PFSK-1 (cell line): ENCODE measurements around the gene ELMO1.

Source experiments
- FOXP2 ChIP-seq: optimal IDR thresholded peaks from 2 replicates; pipeline ENCODE3; 2011; ENCODE audit warnings: borderline replicate concordance, control low read depth, inconsistent platforms; ENCODE audit not compliant: insufficient read depth; ENCODE audit errors: extremely low read length, extremely low read depth
- POLR2AphosphoS5 ChIP-seq: IDR thresholded peaks from 2 replicates; pipeline ENCODE4 v1.6.1; 2012; ENCODE audit warnings: low read depth, mild to moderate bottlenecking, control low read depth, low read length, moderate library complexity
- SIN3A ChIP-seq: IDR thresholded peaks from 2 replicates; pipeline ENCODE4 v1.6.1; 2012; ENCODE audit warnings: mild to moderate bottlenecking, low read length, moderate library complexity, borderline replicate concordance; ENCODE audit not compliant: insufficient read depth
- TAF1 ChIP-seq: IDR thresholded peaks from 2 replicates; pipeline ENCODE4 v1.6.1; 2012; ENCODE audit warnings: low read length, control low read depth, borderline replicate concordance; ENCODE audit not compliant: insufficient read depth
- TF ChIP-seq, protein P1 (sequence below), 2 experiments: IDR thresholded peaks; 2 replicates each; pipeline versions ENCODE4 v1.6.1 to v1.8.0; 2011 to 2012; ENCODE audit warnings: low read depth in 2 of 2, low read length in 2 of 2, control low read depth in 1 of 2, inconsistent platforms in 1 of 2, mild to moderate bottlenecking in 1 of 2, moderate library complexity in 1 of 2; ENCODE audit not compliant: insufficient read depth in 1 of 2

ELMO1 gene

DNA sequence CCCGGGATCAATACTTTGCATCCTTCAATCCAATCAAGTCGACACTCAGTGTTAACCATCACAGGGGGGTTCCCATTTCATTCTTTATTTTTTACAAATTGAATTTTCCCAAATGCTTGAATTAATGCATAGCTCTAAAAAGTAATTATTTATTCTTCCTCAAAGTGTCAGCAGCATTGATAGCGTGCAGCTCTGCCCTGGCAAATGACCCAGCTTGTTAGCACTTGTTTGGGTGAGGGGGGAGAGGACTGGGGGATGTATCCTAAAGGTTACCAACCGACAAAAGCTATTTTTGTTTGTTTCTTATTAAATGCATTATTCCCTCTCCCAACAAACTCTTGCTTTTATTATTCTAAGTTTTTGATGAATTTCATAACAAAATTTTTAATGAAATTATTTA lies 27.0 kb upstream of the ELMO1 start:
- TF ChIP-seq POLR2AphosphoS5 (no peak), FOXP2 (no peak)

DNA sequence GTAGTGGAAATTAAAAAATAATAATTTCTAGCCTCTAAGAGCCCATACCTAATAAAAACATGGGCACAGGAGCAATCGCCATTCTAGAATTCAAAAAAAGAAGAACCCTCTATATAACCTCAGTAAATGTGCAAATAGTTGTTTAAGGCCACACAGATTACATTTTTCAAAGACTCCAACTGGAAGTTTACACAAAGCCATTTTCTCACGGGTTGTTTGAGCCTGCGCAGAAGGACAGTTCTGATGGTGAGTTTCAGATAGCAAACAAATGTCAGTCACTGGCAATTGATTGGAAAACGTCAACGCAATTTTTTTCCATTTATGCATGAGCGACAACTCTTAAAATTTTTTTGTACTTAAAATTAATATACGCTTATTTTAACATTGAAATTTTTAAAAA lies 23.0 kb upstream of the ELMO1 start:
- TF ChIP-seq SIN3A (no peak), POLR2AphosphoS5 (no peak), FOXP2 (no peak), TAF1 (no peak)
- TF ChIP-seq, protein P1, sequence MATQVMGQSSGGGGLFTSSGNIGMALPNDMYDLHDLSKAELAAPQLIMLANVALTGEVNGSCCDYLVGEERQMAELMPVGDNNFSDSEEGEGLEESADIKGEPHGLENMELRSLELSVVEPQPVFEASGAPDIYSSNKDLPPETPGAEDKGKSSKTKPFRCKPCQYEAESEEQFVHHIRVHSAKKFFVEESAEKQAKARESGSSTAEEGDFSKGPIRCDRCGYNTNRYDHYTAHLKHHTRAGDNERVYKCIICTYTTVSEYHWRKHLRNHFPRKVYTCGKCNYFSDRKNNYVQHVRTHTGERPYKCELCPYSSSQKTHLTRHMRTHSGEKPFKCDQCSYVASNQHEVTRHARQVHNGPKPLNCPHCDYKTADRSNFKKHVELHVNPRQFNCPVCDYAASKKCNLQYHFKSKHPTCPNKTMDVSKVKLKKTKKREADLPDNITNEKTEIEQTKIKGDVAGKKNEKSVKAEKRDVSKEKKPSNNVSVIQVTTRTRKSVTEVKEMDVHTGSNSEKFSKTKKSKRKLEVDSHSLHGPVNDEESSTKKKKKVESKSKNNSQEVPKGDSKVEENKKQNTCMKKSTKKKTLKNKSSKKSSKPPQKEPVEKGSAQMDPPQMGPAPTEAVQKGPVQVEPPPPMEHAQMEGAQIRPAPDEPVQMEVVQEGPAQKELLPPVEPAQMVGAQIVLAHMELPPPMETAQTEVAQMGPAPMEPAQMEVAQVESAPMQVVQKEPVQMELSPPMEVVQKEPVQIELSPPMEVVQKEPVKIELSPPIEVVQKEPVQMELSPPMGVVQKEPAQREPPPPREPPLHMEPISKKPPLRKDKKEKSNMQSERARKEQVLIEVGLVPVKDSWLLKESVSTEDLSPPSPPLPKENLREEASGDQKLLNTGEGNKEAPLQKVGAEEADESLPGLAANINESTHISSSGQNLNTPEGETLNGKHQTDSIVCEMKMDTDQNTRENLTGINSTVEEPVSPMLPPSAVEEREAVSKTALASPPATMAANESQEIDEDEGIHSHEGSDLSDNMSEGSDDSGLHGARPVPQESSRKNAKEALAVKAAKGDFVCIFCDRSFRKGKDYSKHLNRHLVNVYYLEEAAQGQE (IDR thresholded peaks at IDR 0.05; ENCODE audit: insufficient read depth in 1 of 2, low read depth in 2 of 2, low read length in 2 of 2) = no peak

DNA sequence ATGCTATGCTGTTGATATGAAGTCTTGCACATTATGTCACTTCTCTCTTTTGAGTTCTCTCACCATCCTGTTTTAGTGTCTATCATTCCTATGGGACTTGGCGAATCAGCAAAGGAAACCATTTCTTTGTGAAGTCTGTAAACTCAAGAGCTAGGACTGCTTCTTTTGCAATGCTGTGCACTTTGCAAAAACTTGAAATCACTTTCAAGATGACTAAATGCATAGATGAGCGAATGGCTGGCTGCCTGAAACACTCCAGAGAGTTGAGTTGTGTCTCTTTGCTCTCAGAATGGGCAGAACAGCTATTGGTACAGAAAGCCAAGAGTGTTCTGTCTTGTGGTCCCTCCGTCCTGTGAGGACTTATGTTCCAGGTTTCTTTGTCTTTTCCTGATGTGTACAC lies 18.3 kb upstream of the ELMO1 start:
- TF ChIP-seq, protein P1 (IDR thresholded peaks at IDR 0.05; ENCODE audit: insufficient read depth in 1 of 2, low read depth in 2 of 2, low read length in 2 of 2) = no peak
- no peak for TF ChIP-seq TAF1
- no peak for TF ChIP-seq FOXP2
- TF ChIP-seq POLR2AphosphoS5 = no peak
- no peak for TF ChIP-seq SIN3A

DNA sequence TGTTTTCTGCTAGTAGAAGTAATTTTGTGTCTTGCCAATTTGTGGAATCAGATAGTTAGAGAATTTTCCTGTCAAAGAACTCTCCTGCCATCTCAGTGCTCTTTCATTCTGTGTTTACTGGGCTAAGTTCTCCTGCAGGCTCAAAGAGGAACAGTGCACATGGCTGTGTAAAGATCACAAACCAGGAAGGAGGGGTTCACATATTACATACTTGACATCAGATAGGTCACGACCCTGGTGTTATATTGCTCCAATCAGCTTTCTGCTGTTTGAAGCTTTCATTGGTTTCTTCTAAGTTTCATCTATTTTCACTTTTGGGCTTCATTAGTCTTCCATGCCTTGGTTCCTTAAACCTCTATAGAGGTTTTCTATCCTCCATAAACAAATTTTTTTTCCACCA lies 13.5 kb upstream of the ELMO1 start:
- TF ChIP-seq FOXP2 (no peak), TAF1 (no peak)
- TF ChIP-seq, protein P1 (IDR thresholded peaks at IDR 0.05; ENCODE audit: insufficient read depth in 1 of 2, low read depth in 2 of 2, low read length in 2 of 2) = no peak

DNA sequence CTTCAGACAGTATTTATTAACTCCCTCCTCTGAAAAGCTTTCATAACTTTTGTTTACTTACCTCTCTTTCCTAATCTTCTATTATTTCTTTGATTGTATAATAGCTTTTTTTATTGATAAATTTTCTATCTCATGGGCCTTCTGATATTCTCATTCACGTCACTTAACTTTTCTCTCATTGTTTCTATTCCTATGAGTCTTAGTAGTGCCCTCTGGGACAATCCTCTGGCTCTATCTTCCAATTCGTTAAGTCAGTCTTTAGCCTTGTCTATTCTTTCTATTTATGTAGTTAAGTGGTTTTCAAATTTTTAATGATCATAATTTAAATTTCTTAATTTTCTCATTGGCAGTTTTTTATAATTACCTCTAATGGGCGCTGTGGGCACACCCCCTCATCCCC lies 6.4 kb upstream of the ELMO1 start:
- TF ChIP-seq, protein P1 (IDR thresholded peaks at IDR 0.05; ENCODE audit: insufficient read depth in 1 of 2, low read depth in 2 of 2, low read length in 2 of 2) = no peak
- no peak for TF ChIP-seq FOXP2
- no peak for TF ChIP-seq SIN3A
- TF ChIP-seq POLR2AphosphoS5 = no peak
- no peak for TF ChIP-seq TAF1
